GM12878 (cell line): ENCODE results near the gene DNAH17.

ENCODE experiments used
- CBX5 ChIP-seq: sonication (generic); IDR thresholded peaks from 2 replicates; pipeline ENCODE4 v1.6.1; 2016; ENCODE audit warnings: low read depth, moderate library complexity, mild to moderate bottlenecking, inconsistent platforms
- CEBPB ChIP-seq, 2 experiments: fragments of 150-350 bp in 1 of 2; IDR thresholded peaks; 2 replicates each; pipeline ENCODE4 v1.6.1; 2012 to 2014; ENCODE audit warnings: low read depth in 2 of 2, low read length in 2 of 2, borderline replicate concordance in 1 of 2, inconsistent platforms in 1 of 2
- NFIC ChIP-seq: IDR thresholded peaks from 2 replicates; pipeline ENCODE4 v1.6.1; 2012; ENCODE audit warnings: low read depth, mild to moderate bottlenecking, inconsistent platforms, low read length, moderate library complexity
- POLR2A ChIP-seq: IDR thresholded peaks from 2 replicates; pipeline ENCODE4 v1.6.1; 2011; ENCODE audit warnings: low read depth, mild to moderate bottlenecking, low read length
- POLR2AphosphoS5 ChIP-seq: IDR thresholded peaks from 2 replicates; pipeline ENCODE4 v1.6.1; 2011; ENCODE audit warnings: mild to moderate bottlenecking, low read length, inconsistent platforms
- TAF1 ChIP-seq: IDR thresholded peaks from 2 replicates; pipeline ENCODE4 v1.6.1; 2011; ENCODE audit warnings: mild to moderate bottlenecking, low read depth, low read length, borderline replicate concordance
- ZNF274 ChIP-seq: IDR thresholded peaks from one replicate; pipeline ENCODE4 v1.8.0; 2011; ENCODE audit not compliant: insufficient read length, insufficient read depth
- TF ChIP-seq, protein P1 (sequence below): IDR thresholded peaks from 2 replicates; pipeline ENCODE4 v1.6.1; 2012; ENCODE audit warnings: low read depth, low read length, improper control_type of control experiment
- TF ChIP-seq, protein P2 (sequence below), 3 experiments: IDR thresholded peaks in 2 of 3; conservative IDR thresholded peaks in 1 of 3; 2 replicates each; pipeline ENCODE4 v1.5.1; 2011; ENCODE audit warnings: low read depth in 3 of 3, low read length in 3 of 3, mild to moderate bottlenecking in 3 of 3, control low read depth in 2 of 3, moderate library complexity in 2 of 3, inconsistent platforms in 1 of 3, mixed read lengths in 1 of 3; ENCODE audit not compliant: control insufficient read depth in 2 of 3, insufficient read depth in 1 of 3; ENCODE audit errors: extremely low read depth in 1 of 3

DNA sequence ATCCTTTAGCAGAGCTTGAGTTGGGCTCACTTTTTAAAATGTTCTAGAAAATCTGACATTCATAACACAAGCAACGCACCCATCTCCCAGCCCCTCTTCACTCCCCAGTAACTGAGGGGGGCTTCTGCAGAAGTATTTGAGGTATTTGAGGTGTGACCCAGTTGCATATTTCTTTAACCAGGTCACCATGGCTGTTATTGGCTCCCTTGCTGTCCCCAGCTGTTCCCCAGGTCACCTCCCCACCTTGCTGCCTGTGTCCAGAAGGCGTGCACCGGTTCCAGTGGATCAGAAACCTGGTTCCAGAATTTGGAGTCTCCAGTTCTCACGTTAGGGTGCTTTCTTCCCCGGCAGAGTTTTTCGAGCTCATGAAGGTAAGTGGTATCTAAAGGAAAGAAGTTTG, 184.9 kb downstream of the DNAH17 start:
- TF ChIP-seq NFIC: no peak
- no peak for TF ChIP-seq CBX5
- TF ChIP-seq TAF1: no peak
- TF ChIP-seq, protein P1, sequence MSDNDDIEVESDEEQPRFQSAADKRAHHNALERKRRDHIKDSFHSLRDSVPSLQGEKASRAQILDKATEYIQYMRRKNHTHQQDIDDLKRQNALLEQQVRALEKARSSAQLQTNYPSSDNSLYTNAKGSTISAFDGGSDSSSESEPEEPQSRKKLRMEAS: no peak
- TF ChIP-seq CEBPB (IDR thresholded peaks at IDR 0.05; ENCODE audit: borderline replicate concordance in 1 of 2, low read depth in 2 of 2, low read length in 2 of 2): no peak
- no peak for TF ChIP-seq POLR2A
- TF ChIP-seq, protein P2, sequence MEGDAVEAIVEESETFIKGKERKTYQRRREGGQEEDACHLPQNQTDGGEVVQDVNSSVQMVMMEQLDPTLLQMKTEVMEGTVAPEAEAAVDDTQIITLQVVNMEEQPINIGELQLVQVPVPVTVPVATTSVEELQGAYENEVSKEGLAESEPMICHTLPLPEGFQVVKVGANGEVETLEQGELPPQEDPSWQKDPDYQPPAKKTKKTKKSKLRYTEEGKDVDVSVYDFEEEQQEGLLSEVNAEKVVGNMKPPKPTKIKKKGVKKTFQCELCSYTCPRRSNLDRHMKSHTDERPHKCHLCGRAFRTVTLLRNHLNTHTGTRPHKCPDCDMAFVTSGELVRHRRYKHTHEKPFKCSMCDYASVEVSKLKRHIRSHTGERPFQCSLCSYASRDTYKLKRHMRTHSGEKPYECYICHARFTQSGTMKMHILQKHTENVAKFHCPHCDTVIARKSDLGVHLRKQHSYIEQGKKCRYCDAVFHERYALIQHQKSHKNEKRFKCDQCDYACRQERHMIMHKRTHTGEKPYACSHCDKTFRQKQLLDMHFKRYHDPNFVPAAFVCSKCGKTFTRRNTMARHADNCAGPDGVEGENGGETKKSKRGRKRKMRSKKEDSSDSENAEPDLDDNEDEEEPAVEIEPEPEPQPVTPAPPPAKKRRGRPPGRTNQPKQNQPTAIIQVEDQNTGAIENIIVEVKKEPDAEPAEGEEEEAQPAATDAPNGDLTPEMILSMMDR (IDR thresholded peaks at IDR 0.05 in 2 of 3, conservative IDR thresholded peaks at IDR 0.05 in 1 of 3; ENCODE audit: control insufficient read depth in 2 of 3, extremely low read depth in 1 of 3, insufficient read depth in 1 of 3, low read depth in 3 of 3, low read length in 3 of 3): no peak
- no peak for TF ChIP-seq POLR2AphosphoS5
- TF ChIP-seq ZNF274: no peak
